Peyer's patch (tissue), 4 donors: Measurements from ENCODE around the gene PPM1G.

Source experiments
- POLR2A ChIP-seq, 2 donors: fragments of 450-650 bp; IDR thresholded peaks; one replicate each; pipeline ENCODE4 v1.5.1; 2017; ENCODE audit warnings: antibody characterized with exemption in 2 of 2, mild to moderate bottlenecking in 2 of 2, moderate library complexity in 2 of 2
- TF ChIP-seq, protein P1 (sequence below), 6 experiments: fragments of 450-650 bp in 4 of 6; fragments of 200-600 bp in 2 of 6; sonication (generic) in 1 of 6; IDR thresholded peaks; one replicate each; pipeline ENCODE4 v1.5.1; 2017 to 2019; ENCODE audit warnings: antibody characterized with exemption in 6 of 6, mild to moderate bottlenecking in 3 of 6, moderate library complexity in 1 of 6

DNA sequence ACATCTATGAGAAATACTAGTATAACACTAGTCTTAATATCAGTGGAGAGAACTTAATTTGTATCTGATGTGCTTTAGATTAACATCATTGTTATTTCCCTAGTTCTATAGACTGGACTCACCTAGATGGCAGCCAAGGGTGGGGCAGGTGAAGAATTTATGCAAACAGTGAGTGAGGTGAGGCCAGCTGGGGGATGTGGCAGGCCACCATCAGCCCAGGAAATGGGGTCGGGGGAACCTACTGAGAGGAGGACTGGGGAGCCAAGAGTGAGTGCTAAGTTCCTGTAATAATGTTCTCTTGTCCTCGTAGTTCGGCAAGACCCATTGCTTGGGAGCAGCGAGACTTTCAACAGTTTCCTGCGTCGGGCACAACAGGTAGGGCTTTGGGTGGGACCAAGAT, 36.5 kb downstream of the PPM1G start:
- TF ChIP-seq, protein P1, sequence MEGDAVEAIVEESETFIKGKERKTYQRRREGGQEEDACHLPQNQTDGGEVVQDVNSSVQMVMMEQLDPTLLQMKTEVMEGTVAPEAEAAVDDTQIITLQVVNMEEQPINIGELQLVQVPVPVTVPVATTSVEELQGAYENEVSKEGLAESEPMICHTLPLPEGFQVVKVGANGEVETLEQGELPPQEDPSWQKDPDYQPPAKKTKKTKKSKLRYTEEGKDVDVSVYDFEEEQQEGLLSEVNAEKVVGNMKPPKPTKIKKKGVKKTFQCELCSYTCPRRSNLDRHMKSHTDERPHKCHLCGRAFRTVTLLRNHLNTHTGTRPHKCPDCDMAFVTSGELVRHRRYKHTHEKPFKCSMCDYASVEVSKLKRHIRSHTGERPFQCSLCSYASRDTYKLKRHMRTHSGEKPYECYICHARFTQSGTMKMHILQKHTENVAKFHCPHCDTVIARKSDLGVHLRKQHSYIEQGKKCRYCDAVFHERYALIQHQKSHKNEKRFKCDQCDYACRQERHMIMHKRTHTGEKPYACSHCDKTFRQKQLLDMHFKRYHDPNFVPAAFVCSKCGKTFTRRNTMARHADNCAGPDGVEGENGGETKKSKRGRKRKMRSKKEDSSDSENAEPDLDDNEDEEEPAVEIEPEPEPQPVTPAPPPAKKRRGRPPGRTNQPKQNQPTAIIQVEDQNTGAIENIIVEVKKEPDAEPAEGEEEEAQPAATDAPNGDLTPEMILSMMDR (IDR thresholded peaks at IDR 0.05) = no peak
- no peak for TF ChIP-seq POLR2A (IDR thresholded peaks at IDR 0.05)
